HL-60/S4 treated with retinoic acid at 250 ng/mL for 4 days and 3 days (cell line): ENCODE results near the gene SMARCA2.

Experiments
- in situ Hi-C: fragments of 300-500 bp; cut with MboI; formaldehyde crosslinking; loops from 2 replicates; pipeline ENCODE4 v1.7.0; 2022; ENCODE audit warnings: low sequenced_read_pairs

The SMARCA2 gene

GRCh38 chr9:2015581-2016407 is 647 bp downstream of the SMARCA2 start:
- in situ Hi-C loops: no loop called here

- in situ Hi-C loops: no loop called here
Observed at GRCh38 chr9:2016408-2017330, 1.5 kb downstream of the SMARCA2 start.

GRCh38 chr9:2017331-2018161 is 2.4 kb downstream of the SMARCA2 start:
- in situ Hi-C loops: no loop called here

- in situ Hi-C loops: no loop called here
Observed at GRCh38 chr9:2018162-2018643, 3.1 kb downstream of the SMARCA2 start.

DNA sequence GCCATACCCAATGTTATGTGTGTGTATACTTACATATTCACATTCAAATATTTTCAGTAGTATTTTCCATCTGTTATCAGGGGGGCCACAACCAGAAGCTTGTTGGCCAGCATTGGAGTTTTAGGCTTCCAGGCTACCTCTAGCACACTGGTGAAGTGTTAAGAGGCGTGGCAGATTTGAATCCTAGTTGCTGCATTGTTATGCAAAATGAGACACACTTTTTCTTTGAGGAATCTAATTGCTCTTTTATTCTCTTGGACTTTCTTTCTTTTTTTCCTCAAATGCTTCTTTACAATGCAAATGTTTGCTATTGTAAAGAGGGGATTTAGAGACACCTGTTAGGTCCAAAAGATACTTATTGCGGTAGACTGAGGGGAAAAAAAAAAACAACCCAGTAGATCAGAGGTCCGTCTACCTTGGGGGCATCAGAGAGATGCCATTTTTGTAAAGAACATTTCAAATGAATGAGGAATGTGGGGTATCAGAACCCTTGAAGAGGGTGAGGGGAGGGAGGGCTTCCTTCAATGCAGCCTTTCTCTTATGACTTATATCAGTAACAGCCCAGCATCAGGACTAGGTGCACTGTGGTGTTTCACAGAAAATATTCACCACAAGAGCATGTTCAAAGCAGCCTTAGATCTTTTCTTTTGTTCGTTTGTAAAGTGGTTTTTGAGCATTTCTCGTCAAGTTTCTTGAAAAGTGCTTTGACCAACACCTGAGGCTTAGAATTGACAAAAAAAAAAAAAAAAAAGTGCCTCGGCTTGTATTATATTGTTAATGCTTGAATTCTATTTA is 3.8 kb downstream of the SMARCA2 start:
- in situ Hi-C loops: no loop called here

DNA sequence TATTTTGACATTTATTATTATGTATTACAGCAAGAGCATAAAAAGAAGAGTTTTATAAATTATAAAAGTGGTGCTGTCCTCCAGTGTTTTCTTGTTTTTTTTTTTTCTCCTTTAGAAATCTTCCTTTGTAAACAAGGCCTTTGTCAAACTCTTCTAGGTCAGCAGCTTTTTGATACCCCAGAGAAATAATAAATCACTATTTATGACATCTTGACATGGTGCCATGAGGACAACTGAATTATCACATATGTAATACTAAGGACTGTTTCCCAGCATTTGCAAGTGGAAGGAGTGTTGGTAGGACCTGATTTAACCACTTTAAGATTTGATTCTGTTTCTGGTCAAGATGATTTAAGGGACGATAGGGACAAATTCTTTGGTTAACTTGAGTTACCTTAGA is 4.6 kb downstream of the SMARCA2 start:
- in situ Hi-C loops: no loop called here

DNA sequence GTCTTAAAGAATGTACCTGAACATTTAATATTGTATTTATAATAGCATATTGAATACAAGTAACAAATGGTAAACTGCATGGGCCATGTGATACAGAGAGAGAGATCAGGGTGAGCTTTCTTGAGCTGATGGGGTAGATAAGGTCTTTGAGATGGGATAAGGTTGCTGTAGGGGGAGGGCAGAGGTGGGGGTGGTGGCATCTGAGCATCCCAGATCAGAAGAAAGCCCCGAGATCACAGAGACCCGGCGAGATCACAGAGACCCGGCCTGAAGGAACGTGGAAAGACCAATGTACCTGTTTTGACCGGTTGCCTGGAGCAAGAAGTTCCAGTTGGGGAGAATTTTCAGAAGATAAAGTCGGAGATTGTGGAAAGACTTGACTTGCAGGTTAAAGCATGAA is 6.6 kb downstream of the SMARCA2 start:
- in situ Hi-C loops: no loop called here

GRCh38 chr9:2022560-2022959 is 7.4 kb downstream of the SMARCA2 start:
- in situ Hi-C loops: no loop called here

DNA sequence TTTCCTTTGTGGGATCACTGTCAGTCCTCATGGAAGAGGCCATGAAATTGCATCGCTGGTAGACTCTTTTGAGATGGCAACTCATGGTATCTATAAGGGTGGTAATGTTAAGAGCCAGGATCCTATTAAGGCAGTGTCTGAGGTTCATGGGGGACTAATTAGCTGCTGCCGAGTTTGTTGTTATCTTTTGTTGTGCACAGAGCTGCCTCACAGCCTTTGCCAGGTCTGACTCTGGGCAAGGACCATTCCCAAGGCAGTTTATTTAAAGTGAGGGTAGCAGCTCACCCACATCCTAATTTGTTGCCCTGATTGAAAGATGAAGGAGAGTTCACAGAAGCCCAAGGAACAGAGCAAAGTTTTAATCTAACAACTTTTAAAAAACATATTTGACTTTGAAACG is 7.9 kb downstream of the SMARCA2 start:
- in situ Hi-C loops: no loop called here

DNA sequence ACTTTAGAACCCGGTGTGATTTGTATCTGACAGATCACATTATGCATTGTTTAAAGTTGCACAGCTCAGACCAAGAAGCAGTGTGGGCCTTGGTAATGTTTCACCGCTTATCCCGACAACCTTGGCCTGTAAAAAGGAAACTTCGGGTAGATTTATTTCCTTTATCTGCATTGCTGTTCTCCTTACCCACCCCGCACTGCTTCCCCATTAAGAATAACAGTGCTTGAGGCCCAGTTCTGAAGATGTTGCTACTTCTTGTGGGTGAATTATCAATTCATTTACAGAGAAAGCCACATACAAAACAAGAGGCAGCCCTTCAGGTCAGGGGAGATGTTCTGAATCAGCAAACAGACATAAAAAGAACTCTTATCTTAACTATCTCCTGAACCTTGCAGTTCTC is 8.4 kb downstream of the SMARCA2 start:
- in situ Hi-C loops: no loop called here

- in situ Hi-C loops: no loop called here
Observed at GRCh38 chr9:2024888-2025782, 10.0 kb downstream of the SMARCA2 start.

DNA sequence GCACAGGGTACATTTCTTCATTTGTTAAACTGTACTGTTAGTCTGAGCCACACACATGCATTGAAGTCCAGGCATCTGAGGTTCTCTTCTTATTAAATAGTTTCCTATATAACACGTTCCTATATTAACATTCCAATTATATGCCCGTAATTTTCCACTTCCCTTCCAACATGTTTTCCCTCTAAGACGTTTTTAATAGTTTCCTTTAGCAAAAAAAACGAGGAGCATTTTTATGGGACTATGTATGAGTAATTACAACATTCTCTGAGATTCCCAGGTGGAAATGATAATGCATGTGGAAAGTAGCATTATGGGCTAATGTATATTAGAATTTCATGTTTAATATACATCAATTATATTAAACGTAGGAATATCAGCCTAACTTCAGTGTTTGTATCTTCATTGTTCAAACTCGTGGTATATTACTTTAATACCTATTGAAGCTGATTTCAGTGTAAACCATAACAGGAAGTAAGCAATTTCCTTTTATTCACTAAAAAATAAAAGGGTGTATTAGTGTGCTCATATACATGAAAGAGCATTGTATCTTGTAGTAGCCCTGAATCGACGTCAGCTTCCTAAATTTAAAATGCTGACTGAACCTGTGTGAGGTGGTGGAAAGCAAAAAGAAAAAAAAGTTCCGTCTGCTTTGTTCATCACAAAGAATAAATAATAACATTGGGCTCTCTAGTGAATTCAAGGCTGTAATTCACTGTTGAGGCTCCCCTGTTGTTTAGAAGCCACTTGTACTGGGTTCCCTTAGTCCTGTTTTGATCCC is 11.3 kb downstream of the SMARCA2 start:
- in situ Hi-C loops: no loop called here

DNA sequence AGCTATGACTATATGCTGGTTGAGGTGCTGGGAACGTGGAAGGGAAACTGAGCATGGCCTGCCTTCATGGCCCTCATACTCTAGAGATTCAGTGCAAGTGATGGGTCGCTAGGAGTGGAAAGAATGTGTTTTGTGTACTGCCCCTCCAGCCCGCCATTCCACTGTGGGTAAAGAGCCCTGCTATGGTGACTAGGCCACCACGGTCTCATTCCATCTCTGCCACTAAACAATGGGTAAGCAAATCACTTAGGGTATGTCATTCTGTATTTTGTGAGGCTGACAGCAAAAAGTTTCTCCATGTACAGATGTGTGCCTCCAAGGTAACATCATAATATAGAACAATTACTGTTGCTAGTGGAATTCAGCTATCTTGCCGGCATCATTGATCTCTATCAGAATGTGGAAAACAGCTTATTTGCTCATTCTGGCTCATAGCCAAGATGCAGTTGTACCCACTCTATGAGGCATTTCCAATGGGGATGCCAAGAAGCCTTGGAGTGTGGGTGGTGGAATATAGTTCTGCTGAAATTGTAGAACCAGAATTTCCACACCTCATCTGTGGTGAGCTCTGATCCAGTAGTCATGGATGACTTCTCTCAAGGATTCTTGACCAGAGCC is 12.5 kb downstream of the SMARCA2 start:
- in situ Hi-C loops: no loop called here

- in situ Hi-C loops: no loop called here
Observed at GRCh38 chr9:2028888-2029287, 13.7 kb downstream of the SMARCA2 start.

DNA sequence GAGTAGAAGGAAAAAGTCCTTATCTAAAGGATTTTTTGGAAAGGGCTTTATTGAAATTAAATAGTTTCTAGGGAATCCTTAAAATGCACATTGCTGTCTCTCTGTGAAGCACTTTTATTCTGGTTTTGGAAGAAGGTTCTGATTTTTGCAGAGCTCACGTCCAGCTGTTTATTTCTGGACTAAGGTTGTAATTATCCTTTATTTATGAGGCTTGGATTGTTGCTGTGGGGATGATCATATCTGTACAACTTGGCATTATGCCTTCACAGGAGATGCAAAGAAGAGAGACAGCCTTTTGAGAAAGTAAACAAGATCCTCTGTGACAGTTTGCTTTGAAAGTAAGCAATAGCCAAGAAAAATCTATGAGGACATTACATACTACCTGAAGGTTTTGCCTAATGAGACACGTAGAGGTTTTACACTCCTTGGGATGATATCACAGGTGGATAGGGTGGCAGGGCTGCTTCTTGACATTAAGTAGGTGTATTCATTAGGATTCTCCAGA is 14.6 kb downstream of the SMARCA2 start:
- in situ Hi-C loops: no loop called here

DNA sequence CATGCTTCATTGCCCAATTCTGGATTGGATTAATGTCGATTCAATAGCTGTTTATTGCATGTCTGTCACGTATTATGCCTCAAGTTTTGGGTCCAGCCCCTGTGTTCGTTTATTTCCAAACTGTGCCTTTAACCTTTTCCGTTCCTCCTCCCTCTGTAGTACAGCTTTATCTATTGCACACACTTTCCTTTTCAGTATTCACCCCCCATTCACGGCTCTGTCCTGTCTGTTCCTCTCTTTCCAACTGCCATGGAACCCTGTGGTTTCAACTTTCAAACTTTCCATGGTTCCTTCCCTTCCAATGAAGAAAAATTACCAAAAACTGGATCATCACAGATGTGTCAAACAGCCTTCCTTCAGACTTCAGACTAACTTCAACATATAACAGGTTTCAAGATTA is 17.1 kb downstream of the SMARCA2 start:
- in situ Hi-C loops: no loop called here

DNA sequence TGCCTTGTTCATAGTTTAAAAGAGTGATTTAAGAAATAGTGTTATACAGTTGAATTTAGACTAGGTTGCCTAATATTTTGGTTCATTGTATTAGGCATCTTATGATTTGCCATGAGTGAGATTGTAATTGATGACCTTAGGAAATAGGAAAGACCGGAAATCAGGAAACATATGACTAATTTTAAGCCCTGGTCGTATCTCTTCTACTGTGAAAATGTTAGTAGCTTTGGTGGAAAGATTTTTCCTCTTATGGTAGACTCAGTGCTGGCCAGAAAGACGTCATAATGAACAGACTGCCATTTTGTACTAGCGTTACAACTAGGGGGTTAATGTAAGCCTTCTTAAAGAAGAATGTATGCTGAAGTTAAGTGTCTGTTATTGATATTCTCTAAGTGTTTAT is 21.7 kb downstream of the SMARCA2 start:
- in situ Hi-C loops: no loop called here
